Measurements from ENCODE around the gene IPPK.

DNA sequence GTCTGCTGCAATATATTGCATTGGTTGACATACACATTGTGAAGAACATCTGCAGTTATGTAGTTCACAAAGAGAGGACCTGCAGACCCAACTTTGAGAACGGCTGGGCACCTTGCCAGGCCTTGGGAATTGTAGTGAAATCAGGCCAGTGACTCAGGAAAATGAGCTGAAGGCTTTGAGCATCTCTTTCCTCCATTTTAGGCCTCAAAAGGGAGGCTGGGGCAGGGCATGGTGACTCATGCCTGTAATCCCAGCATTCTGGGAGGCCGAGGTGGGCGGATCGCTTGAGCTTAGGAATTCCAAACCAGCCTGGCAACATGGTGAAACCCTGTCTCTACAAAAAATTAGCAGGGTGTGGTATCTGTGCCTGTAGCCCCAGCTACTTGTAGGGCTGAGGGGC lies 1.4 kb upstream of the IPPK start:
- TF ChIP-seq CTBP1 (IDR thresholded peaks at IDR 0.05; ENCODE audit: borderline replicate concordance) (no peak), HDGF (IDR thresholded peaks at IDR 0.05; ENCODE audit: borderline replicate concordance) (no peak), NFRKB (IDR thresholded peaks at IDR 0.05) (no peak), LEF1 (IDR thresholded peaks at IDR 0.05; ENCODE audit: borderline replicate concordance) (no peak), TARDBP (IDR thresholded peaks at IDR 0.05) (no peak), SP1 (IDR thresholded peaks at IDR 0.05) (no peak)

Data from HEK293T (cell line).